HFF-Myc (cell line): Measurements from ENCODE around the gene MOV10.
A peak's percentile ranks its signal among the peaks of the same experiment; 100 is the strongest.

Experiments
- DNase-seq: peaks from one replicate; pipeline ENCODE4 v3.0.0-alpha.2; 2011; ENCODE audit warnings: low read depth; ENCODE audit errors: extremely low read depth
- H3K4me3 ChIP-seq: replicated peaks from 2 replicates; pipeline ENCODE4 v1.5.1; 2011; ENCODE audit warnings: low read depth, mild to moderate bottlenecking, control low read depth, low read length
- TF ChIP-seq, protein P1 (sequence below): IDR thresholded peaks from 2 replicates; pipeline ENCODE4 v1.5.1; 2012; ENCODE audit warnings: mild to moderate bottlenecking, low read depth, low read length, control low read depth; ENCODE audit errors: missing control alignments

Gene MOV10

DNA sequence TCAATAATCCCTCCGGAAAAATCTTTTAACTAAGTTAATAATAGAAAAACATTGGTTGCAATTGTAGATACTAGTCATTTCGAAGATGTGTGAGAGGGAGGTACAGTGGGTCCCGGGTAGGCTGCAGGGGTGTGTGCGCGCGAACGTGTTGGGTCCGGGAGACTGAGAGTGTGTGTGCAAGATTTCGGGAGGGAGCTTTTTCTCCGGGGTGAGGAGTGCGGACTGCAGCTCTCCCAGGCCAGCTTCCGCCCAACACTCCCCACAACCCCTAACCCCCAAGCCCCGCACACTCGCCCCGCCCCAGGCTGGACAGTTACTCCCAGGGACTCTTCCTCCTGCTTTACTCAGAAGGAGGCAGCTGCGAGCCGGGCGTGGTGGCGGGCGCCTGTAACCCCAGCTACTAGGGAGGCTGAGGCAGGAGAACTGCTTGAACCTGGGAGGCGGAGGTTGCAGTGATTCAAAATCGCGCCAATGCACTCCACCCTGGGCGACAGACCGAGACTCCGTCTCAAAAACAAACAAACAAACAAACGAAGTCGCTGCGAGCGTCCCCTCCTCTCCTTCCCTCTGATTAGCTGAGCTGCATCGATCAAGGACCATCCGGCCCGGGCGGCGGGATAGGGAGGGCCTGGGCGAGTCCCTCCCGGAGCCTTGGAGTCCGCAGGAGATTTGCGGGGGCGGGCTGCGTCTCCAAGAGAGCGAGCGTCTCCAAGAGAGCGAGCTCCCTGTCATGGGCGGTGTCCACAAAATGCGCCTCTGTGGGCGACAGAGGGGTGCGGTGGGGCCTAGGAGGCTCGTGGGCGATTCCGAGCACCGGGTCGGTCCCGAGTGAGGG is 68.9 kb downstream of the MOV10 start:
- peak overlapping the region; percentile 31 for H3K4me3 ChIP-seq
- no peak for DNase-seq
- TF ChIP-seq, protein P1, sequence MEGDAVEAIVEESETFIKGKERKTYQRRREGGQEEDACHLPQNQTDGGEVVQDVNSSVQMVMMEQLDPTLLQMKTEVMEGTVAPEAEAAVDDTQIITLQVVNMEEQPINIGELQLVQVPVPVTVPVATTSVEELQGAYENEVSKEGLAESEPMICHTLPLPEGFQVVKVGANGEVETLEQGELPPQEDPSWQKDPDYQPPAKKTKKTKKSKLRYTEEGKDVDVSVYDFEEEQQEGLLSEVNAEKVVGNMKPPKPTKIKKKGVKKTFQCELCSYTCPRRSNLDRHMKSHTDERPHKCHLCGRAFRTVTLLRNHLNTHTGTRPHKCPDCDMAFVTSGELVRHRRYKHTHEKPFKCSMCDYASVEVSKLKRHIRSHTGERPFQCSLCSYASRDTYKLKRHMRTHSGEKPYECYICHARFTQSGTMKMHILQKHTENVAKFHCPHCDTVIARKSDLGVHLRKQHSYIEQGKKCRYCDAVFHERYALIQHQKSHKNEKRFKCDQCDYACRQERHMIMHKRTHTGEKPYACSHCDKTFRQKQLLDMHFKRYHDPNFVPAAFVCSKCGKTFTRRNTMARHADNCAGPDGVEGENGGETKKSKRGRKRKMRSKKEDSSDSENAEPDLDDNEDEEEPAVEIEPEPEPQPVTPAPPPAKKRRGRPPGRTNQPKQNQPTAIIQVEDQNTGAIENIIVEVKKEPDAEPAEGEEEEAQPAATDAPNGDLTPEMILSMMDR = no peak

DNA sequence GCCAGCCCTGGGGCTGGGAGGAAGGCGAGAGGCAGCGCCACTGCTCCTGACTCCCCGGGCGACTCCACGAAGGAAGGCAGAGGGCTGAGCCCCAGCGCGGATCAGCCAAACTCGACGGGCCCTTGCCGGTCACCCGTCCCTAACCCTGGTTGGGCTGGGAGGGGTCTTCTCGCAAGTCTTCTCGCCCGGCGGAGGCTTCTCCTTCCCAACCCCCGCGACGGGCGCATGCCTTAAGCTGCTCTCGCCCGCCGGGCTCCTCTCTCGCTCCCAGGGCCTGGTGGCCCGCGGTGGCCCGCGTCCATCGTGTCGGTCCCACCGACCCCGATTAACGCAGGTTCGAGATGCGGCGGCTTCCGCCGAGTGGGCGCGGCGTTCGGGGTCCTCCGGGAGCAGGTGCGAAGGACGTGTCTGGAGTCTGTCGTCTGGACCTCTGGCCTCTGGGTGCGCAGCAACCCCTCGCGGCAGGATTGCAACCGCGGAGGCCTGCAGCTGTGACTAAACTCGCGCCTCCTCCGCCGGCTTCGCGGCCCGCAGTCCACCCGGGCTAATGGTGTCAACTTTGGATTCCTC is 69.6 kb downstream of the MOV10 start:
- DNase-seq = no peak
- peak overlapping the region; percentile 31 for H3K4me3 ChIP-seq
- TF ChIP-seq, protein P1 = peak; percentile 44

DNA sequence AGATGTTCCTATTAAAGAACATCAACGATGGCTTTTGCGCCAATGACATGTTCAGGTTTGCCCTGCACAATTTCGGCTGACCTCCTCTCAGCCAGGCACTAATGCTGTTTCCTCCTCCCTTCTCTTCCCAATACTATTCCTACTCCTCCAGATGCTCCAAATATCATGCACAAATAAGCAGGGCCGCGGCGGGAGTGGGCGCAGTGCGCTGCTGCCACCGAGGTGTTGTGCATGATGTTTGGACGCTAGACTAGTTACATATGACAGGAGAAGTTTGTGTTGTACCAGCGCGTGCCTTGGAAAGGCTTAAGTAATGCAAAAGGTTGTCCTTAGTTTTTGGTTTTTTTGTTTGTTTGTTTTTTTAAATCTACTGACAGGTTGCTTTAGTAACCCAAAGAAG is 73.9 kb downstream of the MOV10 start:
- TF ChIP-seq, protein P1 = no peak
- DNase-seq = no peak
- H3K4me3 ChIP-seq = no peak overlapping the region
